Liver (tissue), 3 donors: ENCODE measurements around the gene TRAF7.

Experiments used
- EGR1 ChIP-seq, 2 donors: IDR thresholded peaks; 2 replicates each; pipeline ENCODE4 v1.6.1; 2016 to 2018; ENCODE audit warnings: antibody characterized with exemption in 2 of 2, low read depth in 2 of 2
- HNF4A ChIP-seq, 2 donors: conservative IDR thresholded peaks; 2 replicates each; pipeline ENCODE4 v1.6.1; 2016; ENCODE audit warnings: antibody characterized with exemption in 2 of 2, mild to moderate bottlenecking in 2 of 2
- RAD21 ChIP-seq, 2 donors: IDR thresholded peaks; 2 replicates each; pipeline ENCODE4 v1.6.1; 2016; ENCODE audit warnings: antibody characterized with exemption in 2 of 2, mild to moderate bottlenecking in 2 of 2
- RXRA ChIP-seq, 2 donors: IDR thresholded peaks; 2 replicates each; pipeline ENCODE4 v1.6.1; 2017 to 2018; ENCODE audit warnings: antibody characterized with exemption in 2 of 2, mild to moderate bottlenecking in 1 of 2
- TAF1 ChIP-seq: conservative IDR thresholded peaks from 2 replicates; pipeline ENCODE4 v1.6.1; 2016; ENCODE audit warnings: antibody characterized with exemption, mild to moderate bottlenecking
- TF ChIP-seq, protein P1 (sequence below): fragments of 150-350 bp; IDR thresholded peaks from 2 replicates; pipeline ENCODE4 v1.5.1; 2017; ENCODE audit warnings: improper control_type of control experiment, low read depth, low read length; ENCODE audit not compliant: missing input control
- TF ChIP-seq, protein P2 (sequence below): IDR thresholded peaks from 2 replicates; pipeline ENCODE4 v1.6.1; 2016; ENCODE audit warnings: antibody characterized with exemption
- TF ChIP-seq, protein P3 (sequence below): IDR thresholded peaks from 2 replicates; pipeline ENCODE4 v1.6.1; 2016; ENCODE audit warnings: antibody characterized with exemption, mild to moderate bottlenecking
- TF ChIP-seq, protein P4 (sequence below): IDR thresholded peaks from 2 replicates; pipeline ENCODE4 v1.6.1; 2016; ENCODE audit warnings: antibody characterized with exemption
- donor health status: healthy.
- donor health status: healthy.

DNA sequence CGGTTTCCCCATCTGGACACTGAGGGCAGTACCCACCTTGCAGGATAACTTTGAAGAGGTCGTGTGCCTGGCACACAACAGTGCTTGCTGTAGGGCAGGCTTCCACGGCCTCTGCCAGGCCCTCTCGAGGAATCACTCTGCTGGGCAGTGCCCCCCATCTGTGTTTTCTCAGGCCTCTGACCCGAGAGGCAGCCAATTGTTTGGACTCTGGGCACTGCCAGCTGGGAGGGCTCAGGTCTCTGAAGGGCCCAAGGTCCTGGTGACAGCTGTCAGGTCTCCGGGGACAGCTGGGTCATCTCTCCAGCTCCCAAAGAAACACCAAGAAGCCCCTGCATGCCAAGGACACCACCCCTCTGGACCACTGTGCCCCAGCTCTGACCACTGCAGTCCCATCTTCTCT is 8.2 kb upstream of the TRAF7 start:
- TF ChIP-seq, protein P1, sequence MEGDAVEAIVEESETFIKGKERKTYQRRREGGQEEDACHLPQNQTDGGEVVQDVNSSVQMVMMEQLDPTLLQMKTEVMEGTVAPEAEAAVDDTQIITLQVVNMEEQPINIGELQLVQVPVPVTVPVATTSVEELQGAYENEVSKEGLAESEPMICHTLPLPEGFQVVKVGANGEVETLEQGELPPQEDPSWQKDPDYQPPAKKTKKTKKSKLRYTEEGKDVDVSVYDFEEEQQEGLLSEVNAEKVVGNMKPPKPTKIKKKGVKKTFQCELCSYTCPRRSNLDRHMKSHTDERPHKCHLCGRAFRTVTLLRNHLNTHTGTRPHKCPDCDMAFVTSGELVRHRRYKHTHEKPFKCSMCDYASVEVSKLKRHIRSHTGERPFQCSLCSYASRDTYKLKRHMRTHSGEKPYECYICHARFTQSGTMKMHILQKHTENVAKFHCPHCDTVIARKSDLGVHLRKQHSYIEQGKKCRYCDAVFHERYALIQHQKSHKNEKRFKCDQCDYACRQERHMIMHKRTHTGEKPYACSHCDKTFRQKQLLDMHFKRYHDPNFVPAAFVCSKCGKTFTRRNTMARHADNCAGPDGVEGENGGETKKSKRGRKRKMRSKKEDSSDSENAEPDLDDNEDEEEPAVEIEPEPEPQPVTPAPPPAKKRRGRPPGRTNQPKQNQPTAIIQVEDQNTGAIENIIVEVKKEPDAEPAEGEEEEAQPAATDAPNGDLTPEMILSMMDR, result no peak
- TF ChIP-seq TAF1, result no peak
- TF ChIP-seq, protein P2, sequence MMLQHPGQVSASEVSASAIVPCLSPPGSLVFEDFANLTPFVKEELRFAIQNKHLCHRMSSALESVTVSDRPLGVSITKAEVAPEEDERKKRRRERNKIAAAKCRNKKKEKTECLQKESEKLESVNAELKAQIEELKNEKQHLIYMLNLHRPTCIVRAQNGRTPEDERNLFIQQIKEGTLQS, result no peak
- TF ChIP-seq, protein P3, sequence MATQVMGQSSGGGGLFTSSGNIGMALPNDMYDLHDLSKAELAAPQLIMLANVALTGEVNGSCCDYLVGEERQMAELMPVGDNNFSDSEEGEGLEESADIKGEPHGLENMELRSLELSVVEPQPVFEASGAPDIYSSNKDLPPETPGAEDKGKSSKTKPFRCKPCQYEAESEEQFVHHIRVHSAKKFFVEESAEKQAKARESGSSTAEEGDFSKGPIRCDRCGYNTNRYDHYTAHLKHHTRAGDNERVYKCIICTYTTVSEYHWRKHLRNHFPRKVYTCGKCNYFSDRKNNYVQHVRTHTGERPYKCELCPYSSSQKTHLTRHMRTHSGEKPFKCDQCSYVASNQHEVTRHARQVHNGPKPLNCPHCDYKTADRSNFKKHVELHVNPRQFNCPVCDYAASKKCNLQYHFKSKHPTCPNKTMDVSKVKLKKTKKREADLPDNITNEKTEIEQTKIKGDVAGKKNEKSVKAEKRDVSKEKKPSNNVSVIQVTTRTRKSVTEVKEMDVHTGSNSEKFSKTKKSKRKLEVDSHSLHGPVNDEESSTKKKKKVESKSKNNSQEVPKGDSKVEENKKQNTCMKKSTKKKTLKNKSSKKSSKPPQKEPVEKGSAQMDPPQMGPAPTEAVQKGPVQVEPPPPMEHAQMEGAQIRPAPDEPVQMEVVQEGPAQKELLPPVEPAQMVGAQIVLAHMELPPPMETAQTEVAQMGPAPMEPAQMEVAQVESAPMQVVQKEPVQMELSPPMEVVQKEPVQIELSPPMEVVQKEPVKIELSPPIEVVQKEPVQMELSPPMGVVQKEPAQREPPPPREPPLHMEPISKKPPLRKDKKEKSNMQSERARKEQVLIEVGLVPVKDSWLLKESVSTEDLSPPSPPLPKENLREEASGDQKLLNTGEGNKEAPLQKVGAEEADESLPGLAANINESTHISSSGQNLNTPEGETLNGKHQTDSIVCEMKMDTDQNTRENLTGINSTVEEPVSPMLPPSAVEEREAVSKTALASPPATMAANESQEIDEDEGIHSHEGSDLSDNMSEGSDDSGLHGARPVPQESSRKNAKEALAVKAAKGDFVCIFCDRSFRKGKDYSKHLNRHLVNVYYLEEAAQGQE, result no peak
- TF ChIP-seq, protein P4, sequence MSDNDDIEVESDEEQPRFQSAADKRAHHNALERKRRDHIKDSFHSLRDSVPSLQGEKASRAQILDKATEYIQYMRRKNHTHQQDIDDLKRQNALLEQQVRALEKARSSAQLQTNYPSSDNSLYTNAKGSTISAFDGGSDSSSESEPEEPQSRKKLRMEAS, result no peak
- no peak for TF ChIP-seq RXRA (IDR thresholded peaks at IDR 0.05)
- no peak for TF ChIP-seq RAD21 (IDR thresholded peaks at IDR 0.05)
- TF ChIP-seq EGR1 (IDR thresholded peaks at IDR 0.05; ENCODE audit: low read depth in 2 of 2), result no peak
- TF ChIP-seq HNF4A (conservative IDR thresholded peaks at IDR 0.05), result peak in 1 of 2 donors; percentile 42
